GM12878 (cell line): ENCODE measurements around the gene USH1G. TPM values are rescaled to one million over a fixed set of nuclear protein-coding genes. Genes with fewer than 3 reads are reported as not detected.

Experiments used
- BRCA1 ChIP-seq: IDR thresholded peaks from 2 replicates; pipeline ENCODE4 v1.6.1; 2011; ENCODE audit warnings: low read depth, low read length, improper control_type of control experiment
- CEBPZ ChIP-seq: fragments of 150-350 bp; IDR thresholded peaks from 2 replicates; pipeline ENCODE4 v1.6.1; 2016; ENCODE audit warnings: low read depth, low read length
- CREM ChIP-seq: IDR thresholded peaks from 2 replicates; pipeline ENCODE4 v1.6.1; 2014; ENCODE audit warnings: antibody characterized with exemption, low read depth
- EP300 ChIP-seq, 2 experiments: fragments of 150-350 bp in 1 of 2; IDR thresholded peaks; 2 replicates each; pipeline ENCODE4 v1.6.1; 2011 to 2012; ENCODE audit warnings: low read depth in 2 of 2, low read length in 2 of 2, borderline replicate concordance in 1 of 2, improper control_type of control experiment in 1 of 2, inconsistent platforms in 1 of 2; ENCODE audit not compliant: control insufficient read depth in 1 of 2
- FOS ChIP-seq: IDR thresholded peaks from 3 replicates; pipeline ENCODE4 v1.6.1; 2011; ENCODE audit warnings: borderline replicate concordance; ENCODE audit not compliant: insufficient read length; ENCODE audit errors: extremely low read depth
- HSF1 ChIP-seq: fragments of 150-350 bp; IDR thresholded peaks from 2 replicates; pipeline ENCODE4 v1.6.1; 2014; ENCODE audit warnings: mild to moderate bottlenecking, low read depth, low read length
- KLF5 ChIP-seq: fragments of 450-650 bp; IDR thresholded peaks from 2 replicates; pipeline ENCODE4 v1.6.1; 2014; ENCODE audit warnings: mild to moderate bottlenecking; ENCODE audit not compliant: partially characterized antibody
- MEF2A ChIP-seq: IDR thresholded peaks from 2 replicates; pipeline ENCODE4 v1.6.1; 2011; ENCODE audit warnings: low read depth, mild to moderate bottlenecking, low read length, moderate library complexity; ENCODE audit not compliant: insufficient read depth
- MLLT1 ChIP-seq: fragments of 450-650 bp; IDR thresholded peaks from 2 replicates; pipeline ENCODE4 v1.6.1; 2016; ENCODE audit warnings: mild to moderate bottlenecking
- NFXL1 ChIP-seq: fragments of 450-650 bp; IDR thresholded peaks from 2 replicates; pipeline ENCODE4 v1.6.1; 2017; ENCODE audit warnings: antibody characterized with exemption, mild to moderate bottlenecking, borderline replicate concordance
- PAX5 ChIP-seq: IDR thresholded peaks from 2 replicates; pipeline ENCODE4 v1.6.1; 2011; ENCODE audit warnings: low read depth, low read length, borderline replicate concordance
- POLR2AphosphoS2 ChIP-seq: IDR thresholded peaks from 2 replicates; pipeline ENCODE4 v1.6.1; 2011; ENCODE audit warnings: low read depth, mild to moderate bottlenecking, low read length, improper control_type of control experiment, moderate library complexity
- POU2F2 ChIP-seq: IDR thresholded peaks from 3 replicates; pipeline ENCODE4 v1.6.1; 2011; ENCODE audit warnings: low read depth, mild to moderate bottlenecking, low read length, borderline replicate concordance
- RUNX3 ChIP-seq: IDR thresholded peaks from 2 replicates; pipeline ENCODE4 v1.6.1; 2012; ENCODE audit warnings: low read length, inconsistent platforms
- TAF1 ChIP-seq: IDR thresholded peaks from 2 replicates; pipeline ENCODE4 v1.6.1; 2011; ENCODE audit warnings: mild to moderate bottlenecking, low read depth, low read length, borderline replicate concordance
- TCF7 ChIP-seq: IDR thresholded peaks from 2 replicates; pipeline ENCODE4 v1.6.1; 2014; ENCODE audit warnings: antibody characterized with exemption, borderline replicate concordance
- USF1 ChIP-seq: IDR thresholded peaks from 2 replicates; pipeline ENCODE4 v1.6.1; 2011; ENCODE audit warnings: borderline replicate concordance, low read depth, mild to moderate bottlenecking, moderate library complexity, mixed read lengths, low read length; ENCODE audit not compliant: insufficient read depth; ENCODE audit errors: extremely low read length
- ZNF24 ChIP-seq: fragments of 450-650 bp; IDR thresholded peaks from 2 replicates; pipeline ENCODE4 v1.6.1; 2017; ENCODE audit warnings: antibody characterized with exemption, mild to moderate bottlenecking
- polyA plus RNA-seq, 11 experiments: library from polyadenylated mRNA; depleted of rRNA in 4 of 11; unstranded in 6 of 11; stranded (reverse) in 5 of 11; fragments of >200 nt; fragmentation: Nextera tagmentation in 4 of 11; fragmentation: Illumina TruSeq in 1 of 11; extraction: Ambion mirVana in 4 of 11; extraction: Trizol in 1 of 11; gene quantifications; 1 replicate in 1 of 11; 2 replicates in 10 of 11; pipeline versions ENCODE4 v1.2.1 to v1.2.3, GENCODE V29; 2011 to 2016; ENCODE audit warnings: inconsistent platforms in 2 of 11, missing spikeins in 2 of 11, low read depth in 1 of 11
- total RNA-seq, 4 experiments: library from RNA; depleted of rRNA in 3 of 4; stranded (reverse); fragments of >200 nt in 3 of 4; fragmentation: Illumina TruSeq in 1 of 4; extraction: Trizol in 1 of 4; gene quantifications; 2 replicates each; pipeline versions ENCODE4 v1.2.1 to v1.2.3, GENCODE V29; 2013 to 2021
- TF ChIP-seq, protein P1 (sequence below): fragments of 450-650 bp; IDR thresholded peaks from 2 replicates; pipeline ENCODE4 v1.6.1; 2017; ENCODE audit warnings: mild to moderate bottlenecking, low read depth, inconsistent platforms; ENCODE audit not compliant: poor library complexity, severe bottlenecking

USH1G gene
- total and polyA plus RNA-seq, 10 of the 15 experiments (the other 5 are each of a cell fraction or from before 2014, with no cell fraction given): 0.05 to 0.62 (median 0.09) TPM; not detected in 7

- TF ChIP-seq FOS: peak; percentile 50
- peak; percentile 88 for TF ChIP-seq TAF1
- no peak for TF ChIP-seq TCF7
- TF ChIP-seq POLR2AphosphoS2: peak; percentile 90
- no peak for TF ChIP-seq MEF2A
- TF ChIP-seq POU2F2: peak; percentile 88; the same call in 2 of the 3 replicates
- peak in 1 of 2 experiments; percentile 36; a peak in 1 of 4 replicates for TF ChIP-seq EP300 (IDR thresholded peaks at IDR 0.05; ENCODE audit: borderline replicate concordance in 1 of 2, control insufficient read depth in 1 of 2, low read depth in 2 of 2, low read length in 2 of 2)
- no peak for TF ChIP-seq NFXL1
- TF ChIP-seq PAX5: no peak; the same call in 1 of the 2 replicates
- TF ChIP-seq BRCA1: no peak
- no peak for TF ChIP-seq ZNF24
- TF ChIP-seq CREM: peak; percentile 99
- peak; percentile 82 for TF ChIP-seq KLF5
- TF ChIP-seq MLLT1: no peak; the same call in none of the 2 replicates
- TF ChIP-seq USF1: peak; percentile 94
- TF ChIP-seq, protein P1, sequence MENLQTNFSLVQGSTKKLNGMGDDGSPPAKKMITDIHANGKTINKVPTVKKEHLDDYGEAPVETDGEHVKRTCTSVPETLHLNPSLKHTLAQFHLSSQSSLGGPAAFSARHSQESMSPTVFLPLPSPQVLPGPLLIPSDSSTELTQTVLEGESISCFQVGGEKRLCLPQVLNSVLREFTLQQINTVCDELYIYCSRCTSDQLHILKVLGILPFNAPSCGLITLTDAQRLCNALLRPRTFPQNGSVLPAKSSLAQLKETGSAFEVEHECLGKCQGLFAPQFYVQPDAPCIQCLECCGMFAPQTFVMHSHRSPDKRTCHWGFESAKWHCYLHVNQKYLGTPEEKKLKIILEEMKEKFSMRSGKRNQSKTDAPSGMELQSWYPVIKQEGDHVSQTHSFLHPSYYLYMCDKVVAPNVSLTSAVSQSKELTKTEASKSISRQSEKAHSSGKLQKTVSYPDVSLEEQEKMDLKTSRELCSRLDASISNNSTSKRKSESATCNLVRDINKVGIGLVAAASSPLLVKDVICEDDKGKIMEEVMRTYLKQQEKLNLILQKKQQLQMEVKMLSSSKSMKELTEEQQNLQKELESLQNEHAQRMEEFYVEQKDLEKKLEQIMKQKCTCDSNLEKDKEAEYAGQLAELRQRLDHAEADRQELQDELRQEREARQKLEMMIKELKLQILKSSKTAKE: peak; percentile 62
- no peak for TF ChIP-seq HSF1
- no peak for TF ChIP-seq CEBPZ
- no peak for TF ChIP-seq RUNX3
These were observed 49.8 kb downstream of the USH1G start (continued) for GRCh38 chr17:74873037-74873873.
